ENCODE measurements around the gene MAGEA11. TPM values are rescaled to one million over a fixed set of nuclear protein-coding genes. Genes with fewer than 3 reads are reported as not detected.
"Not testable (repeated sequence)": the region's sequence is repeated elsewhere in the genome, so short reads cannot be mapped to it uniquely, and the experiment has no call there.

Gene MAGEA11
- total RNA-seq (1 to 10 TPM; 6.8 to 9.8 TPM), polyA plus RNA-seq (ENCODE audit: insufficient read depth, low read depth, low replicate concordance) (9.4 TPM)
- long read RNA-seq, donor 1 = 0 reads
- long read RNA-seq, donor 2, partial matches to known transcripts = 0 of 1 reads
- long read RNA-seq, donor 2, other reads (novel, unspliced or antisense) = 0 of 1 reads

GRCh38 chrX:149711545-149712236 lies at the start of gene MAGEA11:
MAGEA11 (plus strand) TSS chrX:149712060; CDS start chrX:149713160, 1,100 bp downstream.
- WGBS, 2 donors = 54 to 86% methylated on average over 9 to 27 of the region's 29 CpGs
- TF ChIP-seq POLR2A (IDR thresholded peaks at IDR 0.05) (no peak), CTCF (IDR thresholded peaks at IDR 0.05) (no peak)

GRCh38 chrX:149675088-149675487 lies 36.8 kb upstream of the MAGEA11 start:
- H3K4me3 ChIP-seq; H3K9me3 ChIP-seq; H3K27ac ChIP-seq; H3K27me3 ChIP-seq; DNase-seq; H3K4me1 ChIP-seq; intact Hi-C loops (cut with DNase I; ENCODE audit: low total_unique reads); H3K36me3 ChIP-seq (ENCODE audit: low read depth, missing control alignments): not testable (repeated sequence)
- no CpG with 5 or more reads among the region's 3 CpGs for WGBS, 2 donors

More at GRCh38 chrX:149711545-149712236, at the start of gene MAGEA11:
- Histone ChIP-seq H3K27ac (no peak within 1 kb of the TSS), H3K4me3 (no peak within 1 kb of the TSS), H3K27me3 (no peaks in the 10 kb centered on the region), H3K36me3 (ENCODE audit: low read depth, missing control alignments) (no peaks in the 10 kb centered on the region), H3K9me3 (no peaks in the 10 kb centered on the region), H3K4me1 (no peaks in the 10 kb centered on the region)
- intact Hi-C loops (cut with DNase I; ENCODE audit: low total_unique reads) = no loop called here
- DNase-seq = peak; percentile 18

GRCh38 chrX:149675554-149675953 lies 36.3 kb upstream of the MAGEA11 start:
- H3K4me3 ChIP-seq; H3K27ac ChIP-seq; DNase-seq; intact Hi-C loops (cut with DNase I; ENCODE audit: low total_unique reads); H3K36me3 ChIP-seq (ENCODE audit: low read depth, missing control alignments); H3K4me1 ChIP-seq; H3K9me3 ChIP-seq; H3K27me3 ChIP-seq: not testable (repeated sequence)
- 75 to 90% methylated on average over 4 of the region's 8 CpGs for WGBS, 2 donors

- H3K27me3 ChIP-seq; DNase-seq; H3K4me1 ChIP-seq; intact Hi-C loops (cut with DNase I; ENCODE audit: low total_unique reads); H3K4me3 ChIP-seq; H3K27ac ChIP-seq; H3K9me3 ChIP-seq; H3K36me3 ChIP-seq (ENCODE audit: low read depth, missing control alignments): not testable (repeated sequence)
- WGBS, 2 donors = no CpG with 5 or more reads among the region's 4 CpGs
Measured at GRCh38 chrX:149679164-149679678, 32.6 kb upstream of the MAGEA11 start.

GRCh38 chrX:149681182-149681581 lies 30.7 kb upstream of the MAGEA11 start:
- intact Hi-C loops (cut with DNase I; ENCODE audit: low total_unique reads) = no loop called here
- no peak overlapping the region for H3K27ac ChIP-seq
- no peak for DNase-seq
- no peaks in the 10 kb centered on the region for H3K9me3 ChIP-seq
- H3K4me1 ChIP-seq = no peaks in the 10 kb centered on the region
- H3K27me3 ChIP-seq = no peaks in the 10 kb centered on the region
- TF ChIP-seq POLR2A (IDR thresholded peaks at IDR 0.05) = no peak
- no peak for TF ChIP-seq CTCF (IDR thresholded peaks at IDR 0.05)
- H3K4me3 ChIP-seq = no peak overlapping the region
- no peaks in the 10 kb centered on the region for H3K36me3 ChIP-seq (ENCODE audit: low read depth, missing control alignments)
- WGBS, 2 donors = 100% methylated on average over 2 of the region's 2 CpGs; no CpG with 5 or more reads in 1 of the 2 donors

- H3K4me1 ChIP-seq = no peaks in the 10 kb centered on the region
- no peak for DNase-seq
- H3K27ac ChIP-seq = no peak overlapping the region
- 68 to 75% methylated on average over 3 of the region's 3 CpGs for WGBS, 2 donors
- no peak for TF ChIP-seq CTCF (IDR thresholded peaks at IDR 0.05)
- TF ChIP-seq POLR2A (IDR thresholded peaks at IDR 0.05) = no peak
- no peaks in the 10 kb centered on the region for H3K36me3 ChIP-seq (ENCODE audit: low read depth, missing control alignments)
- no peaks in the 10 kb centered on the region for H3K27me3 ChIP-seq
- H3K9me3 ChIP-seq = no peaks in the 10 kb centered on the region
- no peak overlapping the region for H3K4me3 ChIP-seq
- intact Hi-C loops (cut with DNase I; ENCODE audit: low total_unique reads) = no loop called here
Measured at GRCh38 chrX:149682031-149682430, 29.8 kb upstream of the MAGEA11 start.

Measured in testis (tissue), 5 donors.